NCI-H1105 treated with DMSO at 0.1 percent for 48 hours (cell line): ENCODE measurements around the gene ZNF101.
"Not testable (repeated sequence)": the region's sequence is repeated elsewhere in the genome, so short reads cannot be mapped to it uniquely, and the experiment has no call there.

Source experiments
- DNase-seq: peaks from one replicate; lab custom pipeline; 2025; lab: John Stamatoyannopoulos, UW

Gene ZNF101

DNA sequence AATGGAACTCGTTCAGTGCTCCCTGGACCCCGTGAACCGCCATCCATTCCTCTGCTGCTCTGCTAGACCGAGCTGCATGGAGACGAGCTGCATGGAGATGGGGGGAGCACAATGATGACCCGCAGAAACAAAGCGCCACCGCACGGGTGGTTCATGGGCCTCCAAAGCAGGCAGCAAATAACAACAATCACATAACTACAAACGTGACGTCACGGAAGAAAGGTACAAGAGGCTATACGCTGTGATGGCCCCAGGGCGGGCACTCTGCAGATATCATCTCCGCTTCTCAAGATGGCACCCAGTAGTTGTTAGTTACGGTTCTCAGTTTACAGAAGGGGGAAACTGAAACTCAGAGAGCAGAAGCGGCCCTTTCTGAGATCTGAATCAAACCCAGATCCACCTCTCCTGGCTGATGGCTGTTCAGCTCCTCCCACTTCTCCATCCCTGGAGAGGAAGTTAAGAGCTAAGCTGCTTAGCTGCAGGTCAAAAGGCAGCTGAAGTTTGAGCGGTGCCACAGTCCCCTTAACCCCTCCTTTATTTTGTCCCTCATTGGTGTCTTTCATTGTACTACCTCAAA, 6.9 kb upstream of the ZNF101 start:
- no peak for DNase-seq

DNA sequence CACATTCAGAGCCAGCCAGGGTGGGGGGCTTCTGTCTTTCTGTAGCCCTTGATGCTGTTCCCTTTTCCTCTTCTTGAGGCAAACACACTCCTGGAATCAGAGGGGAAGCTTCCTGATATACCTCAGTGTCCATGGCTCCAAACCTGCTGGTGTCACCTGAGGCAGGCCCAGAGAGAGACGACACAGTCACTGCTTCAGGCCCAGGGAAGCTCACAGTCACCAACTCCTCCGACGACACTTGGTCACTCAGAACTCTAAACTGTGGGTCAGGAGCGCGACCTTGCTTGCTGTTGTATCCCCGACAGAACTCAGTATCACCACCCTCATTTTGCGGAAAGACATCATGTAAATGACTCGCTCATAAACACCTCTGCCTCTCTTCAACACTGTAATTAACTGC, 6.3 kb upstream of the ZNF101 start:
- DNase-seq: no peak

DNA sequence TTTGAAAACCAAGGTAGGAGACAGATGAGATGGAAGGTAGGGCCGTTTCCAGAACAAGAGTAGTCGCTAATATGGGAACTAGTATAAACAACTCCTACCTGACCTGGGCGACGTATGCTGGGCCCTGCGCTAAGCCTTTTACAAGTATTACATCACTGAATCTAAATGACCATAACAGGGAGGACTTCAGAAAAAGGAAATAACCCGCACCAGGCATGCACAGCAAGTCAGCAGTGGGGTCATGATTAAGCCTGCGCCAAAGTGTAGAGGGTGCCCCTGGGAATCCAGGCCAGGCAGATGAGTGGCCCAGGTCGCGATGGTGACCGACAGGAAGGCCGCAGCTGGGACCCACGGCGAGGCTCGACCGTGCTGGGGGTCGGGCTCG, 5.8 kb upstream of the ZNF101 start:
- no peak for DNase-seq

DNA sequence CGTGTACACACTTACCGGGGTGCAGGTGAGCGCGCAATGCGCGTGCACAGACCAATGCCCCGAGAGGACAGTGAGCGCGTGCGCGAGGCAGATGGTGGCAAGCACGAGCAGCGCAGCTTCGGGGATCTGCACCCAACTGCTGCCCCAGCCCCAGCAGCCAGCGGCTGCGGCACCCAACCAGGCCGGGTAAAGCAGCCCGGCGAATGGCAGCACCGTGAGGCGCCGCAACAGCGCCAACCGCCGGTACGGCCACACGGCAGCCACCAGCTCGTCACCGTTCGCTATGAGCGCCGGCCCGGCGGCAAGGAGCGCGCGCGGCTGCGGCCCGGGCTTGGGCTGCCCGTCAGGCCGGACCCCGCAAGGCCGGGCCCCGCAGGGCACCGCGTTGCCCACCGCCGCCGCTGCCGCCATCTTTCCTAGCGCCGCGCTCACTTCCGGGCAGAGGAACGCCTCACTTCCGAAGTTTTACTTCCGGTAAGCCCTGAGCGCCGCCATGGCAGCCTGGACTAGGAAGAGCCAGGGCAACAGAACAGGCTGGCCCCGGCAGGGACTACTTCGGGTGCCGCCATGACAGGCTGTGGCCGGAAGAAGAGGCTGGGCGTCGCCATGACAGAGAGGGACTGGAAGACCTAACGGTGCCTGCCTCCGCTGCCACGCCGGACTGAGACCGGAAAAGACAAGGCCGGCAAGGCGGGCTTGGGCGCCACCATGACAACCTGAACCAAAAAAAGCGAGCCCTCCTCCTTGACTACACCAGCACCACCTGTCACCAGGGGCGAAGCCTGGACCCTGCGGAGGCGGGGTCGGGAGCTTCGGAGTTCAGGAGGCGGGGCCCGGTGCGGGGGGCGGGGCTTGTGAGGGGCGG, 5.2 kb upstream of the ZNF101 start, which contains the start of gene ATP13A1:
TSS of gene ATP13A1 (minus strand) at position 421 of the 865 bp plus-strand sequence. CDS start at position 411, 10 bp downstream.
- DNase-seq: peak; percentile 99

DNA sequence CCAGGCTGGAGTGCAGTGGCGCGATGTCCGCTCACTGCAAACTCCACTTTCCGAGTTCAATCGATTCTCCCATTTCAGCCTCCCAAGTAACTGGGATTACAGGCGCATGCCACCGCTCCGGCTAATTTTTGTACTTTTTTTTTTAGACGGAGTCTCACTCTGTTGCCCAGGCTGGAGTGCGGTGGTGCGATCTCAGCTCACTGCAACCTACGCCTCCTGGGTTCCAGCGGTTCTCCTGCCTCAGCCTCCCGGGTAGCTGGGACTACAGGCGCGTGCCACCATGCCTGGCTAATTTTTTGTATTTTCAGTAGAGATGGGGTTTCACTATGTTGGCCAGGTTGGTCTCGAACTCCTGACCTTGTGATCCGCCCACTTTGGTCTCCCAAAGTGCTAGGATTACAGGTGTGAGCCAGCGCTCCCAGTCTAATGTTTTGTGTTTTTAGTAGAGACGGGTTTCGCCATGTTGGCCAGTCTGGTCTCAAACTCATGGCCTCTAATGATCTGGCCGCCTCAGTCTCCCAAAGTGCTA, 3.2 kb upstream of the ZNF101 start:
- DNase-seq: not testable (repeated sequence)

DNA sequence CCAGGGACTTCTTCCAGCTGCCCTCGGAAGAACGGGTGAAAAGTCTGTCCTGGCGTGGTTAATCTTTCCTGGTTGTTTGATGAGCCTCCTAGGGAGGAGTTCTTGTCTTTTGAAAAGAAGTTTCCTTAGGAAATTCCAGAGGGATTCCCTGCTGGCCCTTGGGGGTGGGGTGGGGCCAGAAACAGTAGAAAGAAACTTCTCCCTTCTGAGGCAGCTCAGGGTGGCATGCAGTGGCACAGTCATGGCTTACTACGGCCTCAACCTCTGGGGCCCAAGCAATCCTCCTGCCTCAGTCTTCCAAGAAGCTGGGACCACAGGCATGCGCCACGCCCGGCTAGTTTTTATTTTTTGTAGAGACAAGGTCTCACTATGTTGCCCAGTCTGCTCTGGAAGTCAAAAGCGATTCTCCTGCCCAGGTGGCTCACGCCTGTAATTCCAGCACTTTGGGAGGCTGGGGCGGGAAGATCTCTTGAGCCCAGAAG, 1.5 kb downstream of the ZNF101 start:
- no peak for DNase-seq

DNA sequence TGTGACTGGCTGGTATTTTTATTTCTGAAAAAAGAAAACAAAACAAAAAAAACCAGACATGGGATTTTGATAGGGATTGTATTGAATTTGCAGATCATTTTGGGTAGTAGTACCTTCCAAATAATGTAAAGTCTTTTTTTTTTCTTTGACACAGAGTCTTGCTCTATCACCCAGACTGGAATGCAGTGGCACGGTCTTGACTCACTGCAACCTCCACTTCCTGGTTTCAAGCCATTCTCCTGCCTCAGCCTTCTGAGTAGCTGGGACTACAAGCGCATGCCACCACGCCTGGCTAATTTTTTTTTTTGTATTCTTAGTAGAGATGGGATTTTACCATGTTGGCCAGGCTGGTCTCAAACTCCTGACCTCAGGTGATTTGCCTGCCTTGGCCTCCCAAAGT, 4.2 kb downstream of the ZNF101 start:
- no peak for DNase-seq

DNA sequence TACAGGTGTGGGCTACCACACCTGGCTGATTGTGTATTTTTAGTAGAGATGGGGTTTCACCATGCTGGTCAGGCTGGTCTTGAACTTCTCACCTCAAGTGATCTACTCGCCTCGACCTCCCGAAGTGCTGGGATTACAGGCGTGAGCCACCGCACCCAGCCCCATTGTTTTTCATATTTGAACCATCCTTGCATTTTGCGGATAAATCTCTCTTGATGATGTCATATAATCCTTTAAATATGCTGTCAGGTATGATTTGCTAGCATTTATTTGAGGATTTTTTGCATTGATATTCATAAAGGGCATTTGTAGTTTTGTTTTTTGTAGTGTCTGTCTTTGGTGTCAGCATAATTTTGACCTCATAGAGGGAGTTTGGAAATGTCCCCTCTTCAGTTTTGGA, 5.7 kb downstream of the ZNF101 start:
- DNase-seq: no peak

DNA sequence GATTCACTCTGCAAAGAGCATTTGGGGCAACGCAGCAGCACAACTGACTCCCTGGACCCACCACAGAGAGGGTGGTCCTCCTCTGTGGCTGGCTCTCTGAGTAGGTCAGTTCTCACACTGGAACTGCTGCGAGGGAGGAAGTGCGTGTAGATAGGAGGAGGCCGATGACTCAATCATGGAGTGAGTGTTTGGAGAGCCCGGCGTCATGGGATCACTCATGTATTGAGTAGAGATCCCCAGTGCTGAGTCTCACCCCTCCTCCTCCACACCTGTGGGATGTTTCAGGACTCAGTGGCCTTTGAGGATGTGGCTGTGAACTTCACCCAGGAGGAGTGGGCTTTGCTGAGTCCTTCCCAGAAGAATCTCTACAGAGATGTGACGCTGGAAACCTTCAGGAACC, 8.9 kb downstream of the ZNF101 start:
- DNase-seq: no peak

DNA sequence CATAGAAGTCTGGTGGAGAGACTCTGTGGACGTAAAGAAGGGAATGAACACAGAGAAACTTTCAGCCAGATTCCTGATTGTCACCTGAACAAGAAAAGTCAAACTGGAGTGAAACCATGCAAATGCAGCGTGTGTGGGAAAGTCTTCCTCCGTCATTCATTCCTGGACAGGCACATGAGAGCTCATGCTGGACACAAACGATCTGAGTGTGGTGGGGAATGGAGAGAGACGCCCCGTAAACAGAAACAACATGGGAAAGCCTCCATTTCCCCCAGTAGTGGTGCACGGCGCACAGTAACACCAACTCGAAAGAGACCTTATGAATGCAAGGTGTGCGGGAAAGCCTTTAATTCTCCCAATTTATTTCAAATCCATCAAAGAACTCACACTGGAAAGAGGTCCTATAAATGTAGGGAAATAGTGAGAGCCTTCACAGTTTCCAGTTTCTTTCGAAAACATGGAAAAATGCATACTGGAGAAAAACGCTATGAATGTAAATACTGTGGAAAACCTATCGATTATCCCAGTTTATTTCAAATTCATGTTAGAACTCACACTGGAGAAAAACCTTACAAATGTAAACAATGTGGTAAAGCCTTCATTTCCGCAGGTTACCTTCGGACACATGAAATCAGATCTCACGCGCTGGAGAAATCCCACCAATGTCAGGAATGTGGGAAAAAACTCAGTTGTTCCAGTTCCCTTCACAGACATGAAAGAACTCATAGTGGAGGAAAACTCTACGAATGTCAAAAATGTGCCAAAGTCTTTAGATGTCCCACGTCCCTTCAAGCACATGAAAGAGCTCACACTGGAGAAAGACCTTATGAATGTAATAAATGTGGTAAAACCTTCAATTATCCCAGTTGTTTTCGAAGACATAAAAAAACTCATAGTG, 10.8 kb downstream of the ZNF101 start:
- DNase-seq: no peak

DNA sequence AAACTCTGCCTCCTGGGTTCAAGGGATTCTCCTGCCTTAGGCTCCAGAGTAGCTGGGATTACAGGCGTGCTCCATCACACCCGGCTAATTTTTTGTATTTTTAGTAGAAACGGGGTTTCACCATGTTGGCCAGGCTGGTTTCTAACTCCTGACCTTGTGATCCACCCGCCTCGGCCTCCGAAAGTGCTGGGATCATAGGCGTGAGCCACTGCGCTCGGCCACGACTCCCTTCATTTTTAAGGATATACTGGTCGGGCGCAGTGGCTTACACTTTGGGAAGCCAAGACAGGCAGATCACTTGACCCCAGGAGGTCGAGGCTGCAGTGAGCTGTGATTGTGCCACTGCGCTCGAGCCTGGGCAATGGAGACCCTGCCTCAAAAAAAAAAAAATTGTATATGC, 17.5 kb downstream of the ZNF101 start:
- not testable (repeated sequence) for DNase-seq

DNA sequence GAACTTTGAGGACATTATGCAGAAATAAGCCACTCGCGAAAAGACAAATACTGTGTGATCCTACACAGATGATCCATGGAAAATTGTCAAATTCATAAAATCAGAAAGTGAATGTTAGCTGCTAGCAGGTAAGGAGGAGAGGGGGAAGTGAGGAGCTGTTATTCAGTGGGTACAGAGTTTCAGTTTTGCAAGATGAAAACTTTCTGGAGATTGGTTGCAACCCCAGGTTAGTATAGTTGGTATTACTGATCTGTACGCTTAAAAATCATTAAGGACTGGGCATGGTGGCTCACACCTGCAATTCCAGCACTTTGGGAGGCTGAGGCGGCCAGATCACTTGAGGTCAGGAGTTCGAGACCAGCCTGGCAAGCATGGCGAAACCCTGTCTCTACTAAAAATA, 17.9 kb downstream of the ZNF101 start:
- no peak for DNase-seq

DNA sequence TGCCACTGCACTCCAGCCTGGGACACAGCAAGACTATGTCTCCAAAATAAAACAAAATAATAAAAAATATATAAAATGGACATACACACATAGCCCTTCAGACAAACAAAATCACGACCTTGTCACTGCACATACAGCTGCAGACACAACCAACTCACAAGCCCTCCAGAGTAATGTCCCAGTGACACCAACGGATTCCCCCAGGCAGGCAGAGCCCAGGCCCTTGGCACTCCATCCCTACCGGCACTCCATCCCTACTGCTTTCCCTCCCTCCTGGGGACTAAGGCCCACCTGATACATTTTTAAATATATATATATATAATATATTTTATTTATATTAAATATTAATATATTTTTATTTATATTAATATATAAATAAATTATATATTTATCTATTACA, 18.5 kb downstream of the ZNF101 start:
- no peak for DNase-seq

DNA sequence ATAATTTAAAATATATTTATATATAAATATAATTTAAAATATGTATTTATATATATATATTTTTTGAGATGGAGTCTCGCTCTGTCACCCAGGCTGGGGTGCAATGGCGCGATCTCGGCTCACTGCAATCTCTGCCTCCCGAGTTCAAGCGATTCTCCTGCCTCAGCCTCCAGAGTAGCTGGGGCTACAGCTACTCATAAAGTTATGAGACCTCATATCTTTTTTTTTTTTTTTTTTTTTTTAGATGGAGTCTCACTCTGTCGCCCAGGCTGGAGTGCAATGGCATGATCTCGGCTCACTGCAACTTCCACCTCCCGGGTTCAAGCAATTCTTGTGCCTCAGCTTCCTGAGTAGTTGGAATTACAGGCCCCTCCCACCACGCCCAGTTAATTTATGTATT, 20.4 kb downstream of the ZNF101 start:
- DNase-seq: not testable (repeated sequence)

DNA sequence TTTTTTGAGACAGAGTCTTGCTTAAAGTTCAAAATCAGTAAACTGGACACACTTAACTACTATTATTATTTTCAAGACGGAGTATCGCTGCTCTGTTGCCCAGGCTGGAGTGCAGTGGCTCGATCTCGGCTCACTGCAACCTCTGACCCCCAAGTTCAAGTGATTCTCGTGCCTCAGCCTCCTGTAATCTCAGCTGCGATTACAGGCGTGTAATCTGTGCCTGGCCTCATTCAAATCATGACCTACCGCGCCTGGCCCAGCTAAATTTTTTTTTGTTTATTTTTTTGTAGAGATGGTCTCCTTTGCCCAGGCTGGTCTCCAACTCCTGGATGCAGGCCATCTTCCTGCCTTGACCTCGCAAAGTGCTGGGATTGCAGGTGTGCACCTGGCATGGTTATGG, 23.0 kb downstream of the ZNF101 start:
- no peak for DNase-seq

DNA sequence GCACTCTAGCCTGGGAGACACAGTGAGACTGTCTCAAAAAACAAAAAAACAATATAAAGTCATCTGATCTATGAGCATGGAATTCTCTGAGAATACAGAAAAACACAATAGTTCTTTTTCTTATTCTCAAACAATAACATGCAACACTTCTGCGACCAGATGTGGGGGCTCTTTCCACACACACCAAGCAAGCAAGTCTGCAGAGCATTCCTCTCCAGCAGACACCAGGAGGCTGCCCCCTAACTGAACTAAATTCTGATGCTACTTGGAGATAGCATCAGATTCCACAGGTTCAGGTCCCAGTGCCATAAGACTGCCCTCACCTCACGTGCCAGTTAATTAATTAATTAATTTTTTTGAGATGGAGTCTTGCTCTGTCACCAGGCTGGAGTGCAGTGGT, 27.7 kb downstream of the ZNF101 start:
- no peak for DNase-seq

DNA sequence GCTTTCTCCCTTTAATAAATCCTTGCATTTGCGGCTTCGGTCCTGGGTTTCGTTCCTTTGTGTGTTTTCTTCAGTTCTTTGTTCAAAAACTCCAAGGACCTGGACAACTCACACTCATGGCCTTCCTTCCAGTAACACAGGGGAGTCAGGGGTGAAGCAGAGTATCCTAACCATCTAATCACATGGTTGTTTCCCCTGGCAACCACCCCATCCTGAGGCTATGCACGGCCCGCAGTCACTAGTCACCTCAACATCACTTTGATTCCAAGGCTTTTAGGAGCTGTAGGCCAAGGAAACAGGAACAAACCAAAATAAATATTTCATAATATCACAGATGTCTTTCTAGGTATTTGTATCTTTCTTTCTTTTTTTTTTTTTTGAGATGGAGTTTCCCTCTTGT, 28.9 kb downstream of the ZNF101 start:
- DNase-seq: no peak

DNA sequence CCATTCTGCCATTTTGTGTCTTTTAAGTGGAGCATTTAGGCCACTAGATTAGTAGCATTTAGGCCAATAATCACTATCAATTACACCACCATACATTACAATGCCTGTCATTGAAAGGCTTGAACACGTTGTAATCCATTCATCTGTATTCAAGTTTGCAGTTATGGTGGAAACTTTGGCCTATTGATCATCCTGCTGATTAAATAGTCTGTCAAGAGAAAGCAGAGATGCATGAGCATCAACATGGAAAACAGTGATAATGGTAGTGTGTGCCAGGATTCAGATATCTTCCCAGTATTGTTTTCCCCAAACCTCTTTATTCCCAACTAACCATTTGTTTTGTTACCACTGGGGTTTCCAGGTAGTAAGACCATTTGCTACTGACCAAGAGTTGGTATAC, 31.9 kb downstream of the ZNF101 start:
- not testable (repeated sequence) for DNase-seq

DNA sequence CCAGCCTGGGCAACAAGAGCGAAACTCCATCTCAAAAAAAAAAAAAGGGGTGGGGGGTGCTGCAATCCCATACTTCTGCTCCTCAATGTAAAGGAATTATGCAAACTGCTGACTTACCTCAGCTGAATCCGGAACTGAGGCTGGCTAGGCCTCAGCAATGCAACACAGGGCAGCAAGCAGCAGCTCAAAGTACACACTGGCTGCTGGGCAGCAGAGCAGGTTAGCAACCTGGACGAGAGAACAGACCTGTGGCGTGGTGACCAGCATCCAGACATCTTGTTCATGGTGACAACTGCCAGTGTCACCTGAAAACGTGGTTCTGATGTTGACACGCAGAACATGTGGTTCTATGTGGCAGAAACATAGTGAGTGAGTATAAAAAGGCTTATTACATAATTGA, 36.2 kb downstream of the ZNF101 start:
- no peak for DNase-seq

DNA sequence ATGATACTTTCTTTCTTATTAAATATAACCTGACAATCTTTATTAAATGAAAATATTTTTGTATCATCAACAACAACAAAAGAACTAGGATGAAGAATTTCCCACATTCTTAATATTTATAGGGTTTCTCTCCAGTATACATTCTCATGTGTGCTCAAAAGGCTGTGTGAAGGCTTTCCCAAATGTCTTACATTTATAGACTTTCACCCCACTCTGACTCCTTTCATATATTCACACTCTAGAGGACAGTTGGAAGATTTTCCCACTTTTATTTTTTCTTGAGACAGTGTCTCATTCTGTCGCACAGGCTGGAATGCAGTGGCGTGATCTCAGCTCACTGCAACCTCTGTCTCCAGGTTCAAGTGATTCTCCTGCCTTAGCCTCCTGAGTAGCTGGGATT, 41.9 kb downstream of the ZNF101 start:
- DNase-seq: no peak

DNA sequence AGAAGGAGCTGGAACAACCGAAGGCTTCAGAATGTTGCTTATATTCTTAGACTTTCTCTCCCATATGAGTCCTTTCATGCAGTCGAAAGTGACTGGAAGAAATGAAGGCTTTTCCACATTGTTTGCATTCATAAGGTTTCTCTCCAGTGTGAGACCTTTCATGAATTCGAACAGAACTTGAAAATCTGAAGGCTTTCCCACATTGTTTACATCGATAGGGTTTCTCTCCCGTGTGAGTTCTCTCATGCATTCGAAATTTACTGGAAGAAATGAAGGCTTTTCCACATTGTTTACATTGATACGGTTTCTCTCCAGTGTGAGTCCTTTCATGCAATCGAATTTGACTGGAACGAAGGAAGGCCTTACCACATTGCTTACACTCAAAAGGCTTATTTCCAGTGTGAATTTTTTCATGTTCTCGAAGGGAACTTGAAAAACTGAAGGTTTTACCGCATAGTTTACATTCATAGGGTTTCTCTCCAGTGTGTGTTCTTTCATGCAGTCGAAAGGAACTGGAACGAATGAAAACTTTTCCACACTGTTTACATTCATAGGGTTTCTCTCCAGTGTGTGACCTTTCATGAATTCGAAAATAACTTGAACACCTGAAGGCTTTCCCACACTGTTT, 42.8 kb downstream of the ZNF101 start:
- no peak for DNase-seq
